Measurements from ENCODE around the gene TGM1. TPM values are rescaled to one million over a fixed set of nuclear protein-coding genes. Genes with fewer than 3 reads are reported as not detected.

The TGM1 gene
- total and polyA plus RNA-seq, 10 of the 15 experiments (the other 5 are each of a cell fraction or from before 2014, with no cell fraction given) = 0.05 to 5.9 (median 1.8) TPM

DNA sequence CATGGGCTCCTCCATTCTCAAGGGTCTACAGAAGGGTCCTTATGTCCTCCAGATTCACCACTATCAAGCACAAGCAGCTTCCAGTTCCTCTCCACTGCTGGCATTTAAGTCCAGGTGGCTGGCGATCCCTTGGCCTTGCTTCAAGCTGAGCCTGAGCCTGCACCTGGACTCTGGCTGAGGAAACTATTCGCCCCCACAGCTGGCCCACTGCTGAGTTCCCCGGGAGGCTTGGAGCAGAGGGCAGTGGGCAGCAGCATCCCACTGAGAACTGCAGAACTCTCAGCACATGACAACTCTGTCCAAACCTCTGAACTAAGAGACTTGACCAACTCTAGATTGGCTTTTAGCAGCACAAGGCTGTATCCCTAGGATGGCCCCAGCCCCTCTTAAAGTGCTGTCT is 19.8 kb upstream of the TGM1 start:
- ChIA-PET SMC1A (ENCODE audit: uncharacterized antibody, unreplicated experiment) (interaction anchor here (0.7 to 11.8 kb wide), 5 partner anchors 14 to 39 kb away, joined by 3 to 115 read pairs (median 3); partner anchors contain the start of genes DHRS1 and NOP9), POLR2A (interaction anchor here (1.5 to 2.4 kb wide), 4 partner anchors 8 to 36 kb away, joined by 3 to 12 read pairs (median 4); no protein-coding TSS in a partner anchor), RAD21 (ENCODE audit: unreplicated experiment) (interaction anchor here (1.1 to 4.7 kb wide), 2 partner anchors 14 to 40 kb away, joined by 4 to 34 read pairs; partner anchors contain the start of gene TINF2), CTCF (interaction anchor here (0.6 to 17.1 kb wide), 6 partner anchors 12 to 149 kb away, joined by 3 to 269 read pairs (median 4); partner anchors contain the start of genes CIDEB, DHRS1, NOP9 and TINF2)
- Histone ChIP-seq H3K9ac (ENCODE audit: control insufficient read depth, insufficient read depth, low read length) (no peak overlapping the region), H3K4me2 (ENCODE audit: control insufficient read depth, insufficient read depth) (no peak overlapping the region), H3K4me1 (ENCODE audit: control insufficient read depth, insufficient read depth, low read length) (peaks cover 26% of the 10 kb centered on the region), H3K27ac (ENCODE audit: control insufficient read depth, insufficient read depth) (no peak overlapping the region), H3K79me2 (ENCODE audit: control insufficient read depth, insufficient read depth, low read length) (no peaks in the 10 kb centered on the region; the same call in 1 of the 2 replicates), H4K20me1 (ENCODE audit: control insufficient read depth, insufficient read depth) (no peaks in the 10 kb centered on the region), H3K4me3 (no peak overlapping the region), H3K9me3 (replicated peaks; ENCODE audit: control insufficient read depth, insufficient read depth, low read length) (no peaks in the 10 kb centered on the region; the same call in 2 of the 3 replicates), H3K36me3 (ENCODE audit: control insufficient read depth in 2 of 2, insufficient read depth in 2 of 2, low read length in 1 of 2) (no peaks in the 10 kb centered on the region), H3K27me3 (replicated peaks in 1 of 2; ENCODE audit: control insufficient read depth in 2 of 2, insufficient read depth in 2 of 2, low read length in 1 of 2) (no peaks in the 10 kb centered on the region), H2AFZ (ENCODE audit: control insufficient read depth, low read depth, low read length) (no peak overlapping the region)
- in situ Hi-C loops (cut with MboI) = no loop called here
- BruUV-seq (replicated peaks) = no TSS peak
- DNase-seq (ENCODE audit: low read depth, low spot score) = no peak
- FAIRE-seq = no peak
- intact Hi-C loops (cut with micrococcal nuclease; ENCODE audit: unreplicated experiment) = no loop called here
- WGBS (ENCODE audit: insufficient coverage, insufficient replicate concordance, low lambda C conversion rate, missing lambda C conversion rate) = 90% methylated on average over 3 of the region's 3 CpGs
- ATAC-seq = no peak
- TF ChIP-seq MXI1 (IDR thresholded peaks at IDR 0.05; ENCODE audit: low read depth, low read length) (no peak), MYB (IDR thresholded peaks at IDR 0.05; ENCODE audit: borderline replicate concordance, low read depth, low read length) (no peak), DPF2 (IDR thresholded peaks at IDR 0.05) (no peak), RAD21 (IDR thresholded peaks at IDR 0.05; ENCODE audit: insufficient read depth, low read depth, low read length) (no peak), CBX5 (IDR thresholded peaks at IDR 0.05; ENCODE audit: low read depth) (no peak), EP300 (IDR thresholded peaks at IDR 0.05; ENCODE audit: borderline replicate concordance in 1 of 2, control insufficient read depth in 1 of 2, low read depth in 2 of 2, low read length in 2 of 2) (no peak), YY1 (IDR thresholded peaks at IDR 0.05; ENCODE audit: low read depth, low read length) (no peak), SPI1 (IDR thresholded peaks at IDR 0.05; ENCODE audit: borderline replicate concordance, insufficient read depth, low read depth, low read length) (no peak), SREBF2 (IDR thresholded peaks at IDR 0.05; ENCODE audit: low read length) (no peak), POLR2A (IDR thresholded peaks at IDR 0.05; ENCODE audit: low read depth, low read length) (no peak), MTA3 (IDR thresholded peaks at IDR 0.05; ENCODE audit: borderline replicate concordance, low read length) (no peak), SMARCA5 (IDR thresholded peaks at IDR 0.05) (no peak), HDAC6 (IDR thresholded peaks at IDR 0.05; ENCODE audit: unreplicated experiment) (no peak)
- TF ChIP-seq, protein P1, sequence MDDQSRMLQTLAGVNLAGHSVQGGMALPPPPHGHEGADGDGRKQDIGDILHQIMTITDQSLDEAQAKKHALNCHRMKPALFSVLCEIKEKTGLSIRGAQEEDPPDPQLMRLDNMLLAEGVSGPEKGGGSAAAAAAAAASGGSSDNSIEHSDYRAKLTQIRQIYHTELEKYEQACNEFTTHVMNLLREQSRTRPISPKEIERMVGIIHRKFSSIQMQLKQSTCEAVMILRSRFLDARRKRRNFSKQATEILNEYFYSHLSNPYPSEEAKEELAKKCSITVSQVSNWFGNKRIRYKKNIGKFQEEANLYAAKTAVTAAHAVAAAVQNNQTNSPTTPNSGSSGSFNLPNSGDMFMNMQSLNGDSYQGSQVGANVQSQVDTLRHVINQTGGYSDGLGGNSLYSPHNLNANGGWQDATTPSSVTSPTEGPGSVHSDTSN (IDR thresholded peaks at IDR 0.05; ENCODE audit: insufficient replicate concordance, low read depth, low read length) = no peak
- TF ChIP-seq, protein P2, sequence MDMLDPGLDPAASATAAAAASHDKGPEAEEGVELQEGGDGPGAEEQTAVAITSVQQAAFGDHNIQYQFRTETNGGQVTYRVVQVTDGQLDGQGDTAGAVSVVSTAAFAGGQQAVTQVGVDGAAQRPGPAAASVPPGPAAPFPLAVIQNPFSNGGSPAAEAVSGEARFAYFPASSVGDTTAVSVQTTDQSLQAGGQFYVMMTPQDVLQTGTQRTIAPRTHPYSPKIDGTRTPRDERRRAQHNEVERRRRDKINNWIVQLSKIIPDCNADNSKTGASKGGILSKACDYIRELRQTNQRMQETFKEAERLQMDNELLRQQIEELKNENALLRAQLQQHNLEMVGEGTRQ (IDR thresholded peaks at IDR 0.05; ENCODE audit: borderline replicate concordance, low read depth, low read length) = no peak
- TF ChIP-seq, protein P3, sequence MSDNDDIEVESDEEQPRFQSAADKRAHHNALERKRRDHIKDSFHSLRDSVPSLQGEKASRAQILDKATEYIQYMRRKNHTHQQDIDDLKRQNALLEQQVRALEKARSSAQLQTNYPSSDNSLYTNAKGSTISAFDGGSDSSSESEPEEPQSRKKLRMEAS (IDR thresholded peaks at IDR 0.05; ENCODE audit: low read depth, low read length) = no peak
- TF ChIP-seq, protein P4, sequence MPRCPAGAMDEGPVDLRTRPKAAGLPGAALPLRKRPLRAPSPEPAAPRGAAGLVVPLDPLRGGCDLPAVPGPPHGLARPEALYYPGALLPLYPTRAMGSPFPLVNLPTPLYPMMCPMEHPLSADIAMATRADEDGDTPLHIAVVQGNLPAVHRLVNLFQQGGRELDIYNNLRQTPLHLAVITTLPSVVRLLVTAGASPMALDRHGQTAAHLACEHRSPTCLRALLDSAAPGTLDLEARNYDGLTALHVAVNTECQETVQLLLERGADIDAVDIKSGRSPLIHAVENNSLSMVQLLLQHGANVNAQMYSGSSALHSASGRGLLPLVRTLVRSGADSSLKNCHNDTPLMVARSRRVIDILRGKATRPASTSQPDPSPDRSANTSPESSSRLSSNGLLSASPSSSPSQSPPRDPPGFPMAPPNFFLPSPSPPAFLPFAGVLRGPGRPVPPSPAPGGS (IDR thresholded peaks at IDR 0.05; ENCODE audit: borderline replicate concordance, insufficient read depth, low read depth, low read length, poor library complexity, severe bottlenecking) = no peak
- TF ChIP-seq, protein P5, sequence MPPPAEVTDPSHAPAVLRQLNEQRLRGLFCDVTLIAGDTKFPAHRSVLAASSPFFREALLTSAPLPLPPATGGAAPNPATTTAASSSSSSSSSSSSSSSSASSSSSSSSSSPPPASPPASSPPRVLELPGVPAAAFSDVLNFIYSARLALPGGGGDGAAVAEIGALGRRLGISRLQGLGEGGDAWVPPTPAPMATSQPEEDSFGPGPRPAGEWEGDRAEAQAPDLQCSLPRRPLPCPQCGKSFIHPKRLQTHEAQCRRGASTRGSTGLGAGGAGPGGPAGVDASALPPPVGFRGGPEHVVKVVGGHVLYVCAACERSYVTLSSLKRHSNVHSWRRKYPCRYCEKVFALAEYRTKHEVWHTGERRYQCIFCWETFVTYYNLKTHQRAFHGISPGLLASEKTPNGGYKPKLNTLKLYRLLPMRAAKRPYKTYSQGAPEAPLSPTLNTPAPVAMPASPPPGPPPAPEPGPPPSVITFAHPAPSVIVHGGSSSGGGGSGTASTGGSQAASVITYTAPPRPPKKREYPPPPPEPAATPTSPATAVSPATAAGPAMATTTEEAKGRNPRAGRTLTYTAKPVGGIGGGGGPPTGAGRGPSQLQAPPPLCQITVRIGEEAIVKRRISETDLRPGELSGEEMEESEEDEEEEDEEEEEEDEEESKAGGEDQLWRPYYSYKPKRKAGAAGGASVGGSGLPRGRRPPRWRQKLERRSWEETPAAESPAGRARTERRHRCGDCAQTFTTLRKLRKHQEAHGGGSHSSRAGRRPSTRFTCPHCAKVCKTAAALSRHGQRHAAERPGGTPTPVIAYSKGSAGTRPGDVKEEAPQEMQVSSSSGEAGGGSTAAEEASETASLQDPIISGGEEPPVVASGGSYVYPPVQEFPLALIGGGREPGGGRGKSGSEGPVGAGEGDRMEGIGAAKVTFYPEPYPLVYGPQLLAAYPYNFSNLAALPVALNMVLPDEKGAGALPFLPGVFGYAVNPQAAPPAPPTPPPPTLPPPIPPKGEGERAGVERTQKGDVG (CRISPR knock-in tag; IDR thresholded peaks at IDR 0.05) = no peak
